Placental epithelial cell (primary cell): Measurements from ENCODE around the gene ADGRL4. TPM values are rescaled to one million over a fixed set of nuclear protein-coding genes. Genes with fewer than 3 reads are reported as not detected.

ENCODE experiments used
- total RNA-seq: library from RNA; depleted of rRNA; stranded (reverse); fragments of >200 nt; gene quantifications from 2 replicates; pipeline ENCODE4 v1.2.3, GENCODE V29; 2012

The ADGRL4 gene
- total RNA-seq, result under 0.01 TPM in 1 of 2 replicates, not detected in the other

DNA sequence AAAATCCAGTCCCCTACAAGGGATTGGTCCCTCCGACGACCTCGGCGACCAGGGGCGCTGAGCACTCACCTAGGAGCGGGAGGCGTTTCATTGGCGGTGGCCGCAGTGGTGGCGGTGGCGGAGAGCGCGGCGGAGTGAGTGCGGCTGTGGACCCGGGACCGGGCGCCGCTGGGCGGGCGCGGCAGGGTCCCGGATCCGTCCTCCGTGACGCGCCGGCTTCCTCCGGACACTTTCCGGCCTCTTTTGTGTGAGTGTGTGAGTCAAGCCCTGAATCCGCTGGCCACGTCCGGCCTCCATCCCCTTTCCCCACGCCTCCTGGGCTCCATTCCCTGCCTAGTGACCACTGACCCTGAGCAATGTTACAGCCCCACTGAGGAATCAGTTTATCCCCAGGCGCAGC, at the start of gene ADGRL4:
Gene ADGRL4 (minus strand): TSS at position 167 of the 400 bp plus-strand sequence. CDS start 76 bp downstream, at position 91.

